HG03108 (cell line): ENCODE results near the gene MYL3.
"Not testable (repeated sequence)": the region's sequence is repeated elsewhere in the genome, so short reads cannot be mapped to it uniquely, and the experiment has no call there.

ENCODE experiments used
- ATAC-seq: cut with Tn5 transposase; IDR thresholded peaks from one replicate; pipeline ENCODE4 v1.9.1; 2021; ENCODE audit warnings: moderate library complexity; ENCODE audit not compliant: unreplicated experiment

The MYL3 gene

GRCh38 chr3:46831316-46831715 is 31.9 kb downstream of the MYL3 start:
- ATAC-seq: no peak

GRCh38 chr3:46830801-46831200 is 32.4 kb downstream of the MYL3 start:
- no peak for ATAC-seq

GRCh38 chr3:46829699-46830208 is 33.5 kb downstream of the MYL3 start:
- no peak for ATAC-seq

- ATAC-seq: no peak
Observed at GRCh38 chr3:46825450-46825849, 37.8 kb downstream of the MYL3 start.

DNA sequence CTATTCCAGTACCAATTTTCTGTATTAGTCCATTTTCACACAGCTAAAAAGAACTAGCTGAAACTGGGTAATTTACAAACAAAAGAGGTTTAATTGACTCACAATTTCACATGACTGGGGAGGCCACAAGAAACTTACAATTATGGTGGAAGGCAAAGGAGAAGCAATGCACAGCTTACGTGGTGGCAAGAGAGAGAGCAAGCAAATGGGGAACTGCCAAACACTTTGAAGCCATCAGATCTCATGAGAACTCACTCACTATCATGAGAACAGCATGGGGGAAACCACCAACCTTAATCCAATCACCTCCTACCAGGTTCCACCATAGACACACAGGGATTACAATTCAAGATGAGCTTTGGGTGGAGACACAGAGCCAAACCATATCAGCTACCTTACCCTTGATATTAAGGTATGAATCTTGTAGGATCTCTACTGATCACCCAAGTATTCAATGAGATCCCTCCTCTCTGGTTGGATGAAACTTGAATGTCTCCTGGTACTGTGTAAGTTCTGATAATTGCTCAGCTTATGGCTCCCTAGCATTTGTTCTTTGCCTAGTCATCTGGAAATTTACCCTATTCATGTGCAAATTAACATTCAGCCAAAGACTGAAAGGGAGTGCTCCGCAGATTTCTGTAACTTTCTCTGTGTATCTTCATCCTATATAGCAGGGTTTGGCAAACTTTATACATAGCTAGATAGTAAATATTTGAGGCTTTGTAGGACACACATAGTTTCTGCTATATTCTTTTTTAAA is 38.9 kb downstream of the MYL3 start:
- ATAC-seq: no peak

GRCh38 chr3:46823314-46823713 is 39.9 kb downstream of the MYL3 start:
- not testable (repeated sequence) for ATAC-seq

GRCh38 chr3:46821553-46821952 is 41.7 kb downstream of the MYL3 start:
- no peak for ATAC-seq

DNA sequence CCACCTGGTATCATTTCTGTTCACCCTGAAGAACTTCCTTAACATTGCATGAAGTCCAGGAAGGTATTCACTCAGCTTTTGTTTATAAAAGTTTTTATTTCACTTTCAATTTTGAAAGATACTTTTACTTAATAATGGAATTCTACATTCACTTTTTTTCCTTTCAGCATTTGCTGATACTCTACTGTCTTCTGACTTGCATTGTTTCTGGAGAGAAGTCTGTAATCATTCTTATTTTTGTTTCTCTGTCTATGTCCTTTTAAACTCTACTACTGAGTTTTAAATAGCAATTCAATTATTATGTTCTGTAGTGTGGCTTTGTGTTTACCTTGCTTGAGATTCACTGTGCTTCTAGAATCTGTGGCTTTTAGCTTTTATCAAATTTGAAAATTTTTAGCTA is 42.4 kb downstream of the MYL3 start:
- no peak for ATAC-seq

- no peak for ATAC-seq
Observed at GRCh38 chr3:46812237-46812791, 50.9 kb downstream of the MYL3 start.

DNA sequence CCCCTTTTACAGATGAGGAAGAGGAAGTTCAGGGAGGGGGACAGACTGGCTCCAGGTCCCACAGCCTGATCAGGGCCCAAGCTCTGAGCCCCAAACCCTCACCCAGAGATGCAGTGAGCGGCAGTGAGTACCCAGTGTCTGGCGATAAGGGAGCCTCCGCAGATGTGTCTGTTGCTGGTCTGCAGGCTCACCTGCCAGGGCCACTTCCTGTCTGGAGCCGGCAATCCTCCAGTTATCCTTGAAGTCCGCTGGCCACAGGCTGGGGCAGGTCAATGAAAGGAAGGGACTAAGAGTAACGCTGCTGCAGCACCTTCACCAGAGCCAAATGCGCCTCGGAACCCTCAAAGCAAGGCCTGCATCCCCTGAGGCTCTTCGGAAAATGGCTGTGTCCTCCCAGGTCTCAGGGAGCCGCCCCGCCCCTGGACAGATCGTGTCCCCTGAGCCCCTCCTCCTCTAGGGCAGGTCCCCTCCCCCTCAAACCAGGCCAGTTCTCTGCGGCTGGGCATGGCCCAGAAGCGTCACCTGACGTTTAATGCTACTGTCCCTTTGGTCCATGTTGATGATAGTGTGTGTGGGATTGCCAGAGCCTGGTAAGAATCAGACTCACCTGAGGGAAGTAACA is 51.5 kb downstream of the MYL3 start:
- no peak for ATAC-seq

DNA sequence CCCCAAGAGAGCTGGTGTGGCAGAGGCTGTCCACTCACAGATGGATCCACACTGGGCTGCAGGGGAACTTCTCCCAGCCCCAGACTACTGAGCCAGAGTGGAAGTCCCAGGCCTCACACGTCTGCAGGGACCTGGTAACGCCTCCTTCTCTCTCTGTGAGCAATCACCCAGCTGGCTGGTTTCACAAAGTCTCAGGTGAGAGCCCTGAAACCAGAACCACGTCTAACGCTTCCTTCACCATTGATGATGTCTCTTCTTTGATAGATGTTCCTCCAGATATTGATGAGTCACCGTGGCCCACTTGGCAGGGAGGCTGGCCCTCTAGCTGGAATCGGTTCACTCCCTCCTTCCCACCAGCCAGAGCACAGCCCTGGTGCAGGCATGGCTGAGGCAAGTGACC is 54.5 kb downstream of the MYL3 start:
- ATAC-seq: not testable (repeated sequence)
